GM19043 (cell line): ENCODE measurements around the gene METTL18.
"Not testable (repeated sequence)": the region's sequence is repeated elsewhere in the genome, so short reads cannot be mapped to it uniquely, and the experiment has no call there.

Experiments
- ATAC-seq: cut with Tn5 transposase; IDR thresholded peaks from one replicate; pipeline ENCODE4 v1.9.1; 2021; ENCODE audit warnings: low read depth; ENCODE audit not compliant: unreplicated experiment

The METTL18 gene

DNA sequence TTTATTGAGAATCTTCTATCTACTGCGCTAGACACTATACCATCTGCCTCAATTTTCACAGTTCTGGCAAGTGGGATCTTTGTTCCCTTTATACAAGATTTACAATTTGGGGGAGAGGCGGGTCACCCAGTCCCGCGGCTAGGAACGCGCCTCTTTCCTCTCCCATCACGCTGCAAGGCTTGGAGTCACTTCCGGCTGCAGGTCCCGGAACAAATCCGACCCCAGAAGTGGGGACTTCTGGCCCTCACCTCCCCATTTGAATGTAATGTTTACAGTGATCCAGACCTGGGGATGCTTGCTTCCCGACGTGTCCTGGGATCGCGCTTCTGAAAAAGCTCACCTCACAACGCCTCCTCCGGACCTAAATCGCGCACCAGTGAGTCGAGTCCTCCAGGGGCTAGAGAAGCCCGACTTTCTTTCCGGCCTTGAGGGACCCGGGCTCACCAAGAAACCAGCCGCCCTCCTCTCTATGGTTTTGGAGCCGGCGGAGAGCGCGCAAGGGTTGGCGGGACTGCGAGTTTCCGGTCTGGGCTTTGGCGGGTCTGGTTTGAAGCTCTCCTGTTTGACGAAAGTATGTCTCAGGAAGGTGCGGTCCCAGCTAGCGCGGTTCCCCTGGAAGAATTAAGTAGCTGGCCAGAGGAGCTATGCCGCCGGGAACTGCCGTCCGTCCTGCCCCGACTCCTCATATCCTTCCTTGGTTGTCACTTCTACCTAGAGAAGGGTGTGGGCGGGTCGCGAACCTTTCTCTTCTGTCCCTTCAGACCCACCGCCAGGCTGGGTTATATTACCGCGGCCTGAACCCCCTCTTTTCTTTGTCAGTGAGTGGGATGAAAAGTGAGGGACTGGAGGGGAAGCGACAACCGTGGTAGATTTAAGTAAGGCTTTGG lies at the start of gene METTL18:
Gene METTL18, minus strand, starts transcription at position 378 of the 887 bp plus-strand sequence. CDS start 1,212 bp downstream, outside the sequence.
- peak; percentile 92 for ATAC-seq

DNA sequence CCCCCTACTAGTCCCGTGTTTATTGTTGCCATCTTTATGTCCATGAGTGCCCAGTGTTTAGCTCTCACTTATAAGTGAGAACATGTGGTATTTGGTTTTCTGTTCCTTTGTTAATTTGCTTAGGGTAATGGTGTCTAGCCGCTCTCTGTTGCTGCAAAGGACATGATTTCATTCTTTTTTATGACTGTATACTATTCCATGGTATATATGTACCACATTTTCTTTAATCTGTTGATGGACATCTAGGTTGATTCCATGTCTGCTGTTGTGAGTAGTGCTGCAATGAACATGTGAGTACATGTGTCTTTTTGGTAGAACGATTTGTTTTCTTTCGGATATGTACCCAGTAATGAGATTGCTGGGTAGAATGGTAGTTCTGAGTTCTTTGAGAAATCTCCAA lies 44.2 kb upstream of the METTL18 start:
- ATAC-seq: no peak

GRCh38 chr1:169836198-169836597 lies 41.5 kb upstream of the METTL18 start:
- ATAC-seq: no peak

- no peak for ATAC-seq
These were observed 40.9 kb upstream of the METTL18 start for GRCh38 chr1:169835647-169836046.

DNA sequence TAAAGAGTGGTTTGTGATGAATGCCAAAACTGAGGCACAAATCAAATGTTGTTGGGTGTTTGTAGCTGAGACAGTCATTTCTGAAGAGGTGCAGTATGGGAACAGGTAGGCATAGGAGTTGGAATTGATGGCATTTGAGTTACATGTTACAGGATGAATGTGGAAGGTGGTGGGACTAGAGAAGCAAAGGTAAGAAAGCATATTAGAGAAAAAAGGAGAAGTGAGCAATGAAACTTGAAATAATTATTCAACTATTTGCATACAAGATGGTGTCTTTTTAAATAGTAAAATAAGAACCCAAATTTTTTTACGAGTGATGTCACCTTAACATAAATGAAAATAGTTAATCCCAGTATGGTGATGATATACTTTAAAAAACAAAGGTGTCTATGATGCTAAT lies 40.2 kb upstream of the METTL18 start:
- ATAC-seq: no peak

DNA sequence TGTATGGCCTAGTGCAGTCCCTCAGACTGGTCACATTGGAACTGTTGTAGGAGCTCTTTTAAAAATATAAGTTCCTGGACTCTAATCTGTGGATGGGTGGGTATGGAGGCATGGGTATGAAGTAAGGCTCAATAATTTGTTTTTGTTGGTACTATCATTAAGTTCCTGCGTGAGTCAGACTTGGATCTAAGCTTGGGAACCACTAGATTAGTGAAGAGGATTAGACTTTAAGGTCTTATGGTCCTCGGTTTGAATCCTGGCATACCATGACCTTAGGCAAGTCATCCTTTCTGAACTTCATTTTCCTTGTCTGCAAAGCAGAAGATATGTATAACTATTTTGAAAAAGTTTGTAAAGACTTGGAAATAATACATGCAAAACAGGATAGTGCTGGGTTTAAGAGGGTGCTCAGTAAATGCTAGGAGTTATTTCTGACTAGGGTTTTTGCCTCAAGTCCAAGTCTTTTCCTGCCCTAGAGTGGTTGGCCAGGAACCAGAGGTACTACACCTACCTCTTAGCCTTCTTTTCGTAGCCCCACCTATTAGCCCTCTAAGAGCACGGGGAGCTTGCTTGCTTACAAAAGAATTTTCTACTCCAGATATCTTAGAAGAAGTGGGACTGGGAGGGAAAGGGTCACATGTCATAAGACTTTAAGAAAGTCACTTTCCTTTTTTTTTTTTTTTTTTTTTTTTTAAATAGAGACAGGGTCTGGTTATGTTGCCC lies 38.6 kb upstream of the METTL18 start:
- no peak for ATAC-seq

DNA sequence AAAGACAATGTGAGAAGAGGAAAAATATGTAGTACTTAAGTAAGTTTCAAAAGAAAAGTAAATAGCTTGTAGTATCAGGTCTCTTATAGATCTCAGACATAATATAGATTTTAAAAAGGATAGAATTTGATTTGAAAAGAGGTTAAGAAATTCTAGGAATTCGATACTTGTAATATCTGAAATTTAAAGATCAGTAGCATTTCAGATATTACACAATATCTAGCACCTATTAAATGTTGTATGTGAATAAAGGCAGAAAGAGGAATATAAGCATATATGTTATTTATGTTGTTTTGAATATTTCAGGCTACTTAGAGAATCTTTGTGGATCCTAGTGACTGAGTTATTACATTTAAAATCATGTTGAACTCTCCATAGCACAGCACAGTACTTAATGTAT lies 35.0 kb upstream of the METTL18 start:
- ATAC-seq: no peak

- ATAC-seq: no peak
These were observed 29.4 kb upstream of the METTL18 start for GRCh38 chr1:169824153-169824552.

GRCh38 chr1:169821500-169821899 lies 26.8 kb upstream of the METTL18 start:
- no peak for ATAC-seq

DNA sequence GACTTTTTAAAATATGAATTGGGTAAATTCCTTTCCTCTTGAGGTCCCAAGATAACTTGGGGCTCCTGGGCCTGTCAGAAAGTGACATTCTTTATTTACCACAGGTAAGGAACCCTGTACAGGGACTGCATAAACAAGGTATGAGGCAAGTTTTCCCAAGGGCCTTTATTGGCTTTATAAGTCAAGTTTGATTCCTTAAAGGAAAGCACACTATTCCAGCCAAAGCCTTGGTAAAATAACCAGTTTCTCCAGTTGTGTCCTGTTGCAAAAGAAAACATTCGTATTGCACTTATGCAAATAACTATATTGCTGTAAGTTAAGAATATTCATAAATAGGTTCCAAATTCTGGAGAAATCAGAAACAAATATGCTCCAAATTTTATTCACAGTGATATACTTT lies 21.9 kb upstream of the METTL18 start:
- no peak for ATAC-seq

GRCh38 chr1:169814265-169814664 lies 19.6 kb upstream of the METTL18 start:
- no peak for ATAC-seq

DNA sequence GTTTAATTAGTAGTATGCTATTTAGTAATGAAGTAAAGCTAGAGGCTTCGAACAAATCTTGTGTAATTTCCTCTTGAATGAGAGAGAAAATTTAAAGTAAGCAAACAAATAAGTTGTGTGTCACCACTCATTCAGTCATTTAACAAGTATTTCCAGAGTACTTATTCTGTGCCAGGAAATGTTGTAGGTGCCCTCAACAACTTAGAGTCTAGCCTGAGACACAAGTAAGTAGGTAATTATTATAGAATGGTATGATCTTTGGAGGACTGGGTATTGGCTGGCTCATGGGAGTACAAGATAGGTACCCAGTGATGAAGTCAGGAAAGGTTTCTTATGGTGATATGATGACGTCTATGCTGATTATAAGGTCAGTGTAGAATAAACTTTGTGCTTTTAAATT lies 17.4 kb upstream of the METTL18 start:
- ATAC-seq: no peak

DNA sequence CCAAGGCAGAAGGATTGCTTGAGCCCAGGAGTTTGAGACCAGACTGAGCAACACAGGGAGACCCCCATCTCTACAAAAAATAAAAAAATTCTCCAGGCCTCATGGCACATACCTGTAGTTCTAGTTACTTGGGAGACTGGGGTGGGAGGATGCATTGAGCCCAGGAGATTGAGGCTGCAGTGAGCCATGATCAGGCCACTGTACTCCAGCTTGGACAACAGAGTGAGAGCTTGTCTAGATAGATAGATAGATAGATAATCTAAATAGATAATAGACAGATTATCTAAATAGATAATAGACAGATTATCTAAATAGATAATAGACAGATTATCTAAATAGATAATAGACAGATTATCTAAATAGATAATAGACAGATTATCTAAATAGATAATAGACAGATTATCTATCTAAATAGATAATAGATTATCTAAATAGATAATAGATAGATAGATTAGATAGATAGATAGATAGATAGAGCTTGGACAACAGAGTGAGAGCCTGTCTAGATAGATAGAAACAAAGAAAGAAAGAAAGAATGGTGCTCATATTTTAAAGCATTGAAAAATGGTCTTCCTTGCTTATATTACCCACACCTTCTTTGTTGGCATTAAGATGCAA lies 16.8 kb upstream of the METTL18 start:
- ATAC-seq: not testable (repeated sequence)

DNA sequence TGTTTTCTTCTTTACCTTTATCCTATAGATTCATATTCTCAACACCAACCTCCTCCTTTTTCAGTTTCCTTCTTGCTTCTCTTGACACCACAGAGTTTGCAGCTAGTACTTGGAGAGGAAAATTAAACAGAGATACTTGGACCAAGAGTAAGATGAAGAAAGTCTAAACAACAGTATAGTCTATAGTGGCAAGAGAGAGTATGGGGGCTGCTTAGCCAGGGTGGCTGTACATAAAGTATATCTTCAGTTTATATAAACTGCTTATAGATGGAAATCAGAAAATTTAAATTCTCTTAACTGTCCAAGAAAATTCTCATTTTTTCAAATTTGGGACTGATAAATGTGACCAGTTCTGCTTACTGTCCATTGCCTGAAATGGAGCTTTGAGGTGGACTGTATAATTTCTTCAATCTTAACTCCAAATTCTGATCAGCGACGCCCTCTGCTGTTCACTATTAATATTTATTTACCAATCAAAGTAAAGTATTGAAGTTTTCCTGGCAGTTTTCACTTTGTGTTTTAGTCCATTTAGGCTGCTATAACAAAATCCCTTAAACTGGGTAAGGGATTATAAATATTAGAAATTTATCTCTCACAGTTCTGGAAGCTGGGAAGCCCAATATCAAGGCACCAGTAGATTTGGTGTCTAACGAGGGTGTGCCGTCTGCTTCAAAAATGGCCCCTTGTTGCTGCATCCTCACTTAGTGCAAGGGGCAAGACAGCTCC lies 14.8 kb upstream of the METTL18 start:
- ATAC-seq: no peak

- no peak for ATAC-seq
These were observed 10.2 kb upstream of the METTL18 start for GRCh38 chr1:169804941-169805340.

GRCh38 chr1:169802888-169803287 lies 8.2 kb upstream of the METTL18 start:
- ATAC-seq: no peak

DNA sequence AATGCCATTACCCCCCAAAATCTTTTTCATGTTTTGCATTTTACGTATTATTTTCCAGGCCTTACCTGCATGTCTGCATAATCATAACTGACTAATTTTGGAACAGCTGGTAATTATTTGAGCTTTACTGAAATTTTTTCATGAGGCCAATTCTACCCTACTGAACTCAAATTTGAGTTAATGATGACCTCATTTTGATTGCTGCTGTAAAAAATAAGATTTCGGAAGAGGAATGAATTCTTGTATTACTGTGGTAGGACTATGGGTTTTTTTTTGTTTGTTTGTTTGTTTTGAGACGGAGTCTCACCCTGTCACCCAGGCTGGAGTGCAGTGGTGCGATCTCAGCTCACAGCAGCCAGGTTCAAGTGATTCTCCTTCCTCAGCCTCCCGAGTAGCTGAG lies 2.6 kb upstream of the METTL18 start:
- ATAC-seq: no peak

GRCh38 chr1:169796274-169796810 lies 1.6 kb upstream of the METTL18 start:
- ATAC-seq: no peak

GRCh38 chr1:169795687-169796086 lies 980 bp upstream of the METTL18 start:
- no peak for ATAC-seq

- no peak for ATAC-seq
These were observed 977 bp downstream of the METTL18 start for GRCh38 chr1:169793730-169794129.
